DND-41 (cell line): ENCODE measurements around the gene FAM222B.

ENCODE experiments used
- ATAC-seq: fragments of 200-7000 bp; cut with Tn5 transposase; 3 replicates; pipeline ENCODE4 v1.9.1; 2021; ENCODE audit warnings: low read depth; ENCODE audit not compliant: insufficient read depth
- DNase-seq: peaks from one replicate; pipeline ENCODE4 v3.0.0-alpha.2; 2020
- H2AFZ ChIP-seq: 2 replicates; pipeline ENCODE4 v1.6.0; 2012; ENCODE audit warnings: low read depth, low read length
- H3K27ac ChIP-seq: 2 replicates; pipeline ENCODE4 v1.5.1; 2012; ENCODE audit warnings: low read length, inconsistent platforms
- H3K27me3 ChIP-seq: fragments of 200-600 bp; sonication (generic); 2 replicates; pipeline ENCODE4 v1.6.0; 2012; ENCODE audit warnings: low read length, mild to moderate bottlenecking, inconsistent platforms; ENCODE audit not compliant: insufficient read depth, poor library complexity
- H3K36me3 ChIP-seq: 2 replicates; pipeline ENCODE4 v1.5.1; 2012; ENCODE audit warnings: low read length, inconsistent platforms; ENCODE audit not compliant: insufficient read depth
- H3K4me1 ChIP-seq: 2 replicates; pipeline ENCODE4 v1.5.1; 2012; ENCODE audit warnings: mild to moderate bottlenecking, low read length; ENCODE audit not compliant: insufficient read depth
- H3K4me2 ChIP-seq: 2 replicates; pipeline ENCODE4 v1.6.0; 2012; ENCODE audit warnings: mild to moderate bottlenecking, moderate library complexity, low read length, inconsistent platforms; ENCODE audit not compliant: insufficient read depth
- H3K4me3 ChIP-seq, 2 experiments: fragments of 200-600 bp in 1 of 2; shearing (Covaris generic) in 1 of 2; 2 replicates each; pipeline ENCODE4 v1.5.1; 2012 to 2016; ENCODE audit warnings: inconsistent platforms in 2 of 2, low read length in 2 of 2, mild to moderate bottlenecking in 2 of 2, low read depth in 1 of 2, moderate library complexity in 1 of 2
- H3K79me2 ChIP-seq: 2 replicates; pipeline ENCODE4 v1.6.0; 2012; ENCODE audit warnings: low read length, inconsistent platforms; ENCODE audit not compliant: insufficient read depth
- H3K9ac ChIP-seq: 2 replicates; pipeline ENCODE4 v1.6.0; 2012; ENCODE audit warnings: low read depth, mild to moderate bottlenecking, inconsistent platforms, low read length, moderate library complexity
- H3K9me3 ChIP-seq: 2 replicates; pipeline ENCODE4 v1.5.1; 2012; ENCODE audit warnings: low read length, moderate library complexity, mild to moderate bottlenecking, inconsistent platforms; ENCODE audit not compliant: insufficient read depth, severe bottlenecking
- H4K20me1 ChIP-seq: 2 replicates; pipeline ENCODE4 v1.6.0; 2012; ENCODE audit warnings: low read length; ENCODE audit not compliant: insufficient read depth
- EZH2 ChIP-seq: IDR thresholded peaks from 3 replicates; pipeline ENCODE4 v1.6.1; 2012; ENCODE audit warnings: borderline replicate concordance, low read depth, mild to moderate bottlenecking, moderate library complexity, low read length, inconsistent platforms; ENCODE audit not compliant: severe bottlenecking
- TF ChIP-seq, protein P1 (sequence below): IDR thresholded peaks from 2 replicates; pipeline ENCODE4 v1.5.1; 2012; ENCODE audit warnings: borderline replicate concordance, low read length, moderate library complexity, mild to moderate bottlenecking; ENCODE audit not compliant: poor library complexity, severe bottlenecking; ENCODE audit errors: extremely low read depth

Gene FAM222B

DNA sequence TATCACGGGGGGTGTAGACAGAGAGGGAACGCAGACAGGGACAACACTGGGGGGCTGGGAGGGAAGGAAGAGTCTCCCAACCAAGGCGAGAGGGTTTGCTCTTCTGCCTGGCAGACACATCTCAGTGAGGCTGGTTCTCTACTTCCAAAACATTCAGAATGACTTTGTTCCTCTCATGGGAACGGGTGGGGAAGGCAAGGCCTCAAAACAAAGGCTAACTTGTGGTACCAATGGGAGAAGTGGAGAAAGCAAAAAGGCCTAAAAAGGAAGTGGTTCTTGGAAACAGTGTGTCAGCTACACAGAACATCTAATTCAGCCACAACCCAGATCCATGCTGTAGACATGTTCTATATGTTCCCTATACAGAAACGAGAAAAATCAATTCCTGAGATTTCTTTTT, 47.4 kb upstream of the FAM222B start:
- Histone ChIP-seq H4K20me1 (no peaks in the 10 kb centered on the region), H3K4me3 (no peak overlapping the region), H3K9ac (no peak overlapping the region), H3K9me3 (no peaks in the 10 kb centered on the region), H3K36me3 (no peaks in the 10 kb centered on the region), H3K79me2 (no peaks in the 10 kb centered on the region), H3K4me2 (no peak overlapping the region), H3K27me3 (no peaks in the 10 kb centered on the region), H3K4me1 (peaks cover 9% of the 10 kb centered on the region), H3K27ac (no peak overlapping the region), H2AFZ (no peak overlapping the region)
- 0 out of 3 replicates have a peak, but pooled peaks have one; percentile 33 for ATAC-seq
- TF ChIP-seq EZH2: no peak
- TF ChIP-seq, protein P1, sequence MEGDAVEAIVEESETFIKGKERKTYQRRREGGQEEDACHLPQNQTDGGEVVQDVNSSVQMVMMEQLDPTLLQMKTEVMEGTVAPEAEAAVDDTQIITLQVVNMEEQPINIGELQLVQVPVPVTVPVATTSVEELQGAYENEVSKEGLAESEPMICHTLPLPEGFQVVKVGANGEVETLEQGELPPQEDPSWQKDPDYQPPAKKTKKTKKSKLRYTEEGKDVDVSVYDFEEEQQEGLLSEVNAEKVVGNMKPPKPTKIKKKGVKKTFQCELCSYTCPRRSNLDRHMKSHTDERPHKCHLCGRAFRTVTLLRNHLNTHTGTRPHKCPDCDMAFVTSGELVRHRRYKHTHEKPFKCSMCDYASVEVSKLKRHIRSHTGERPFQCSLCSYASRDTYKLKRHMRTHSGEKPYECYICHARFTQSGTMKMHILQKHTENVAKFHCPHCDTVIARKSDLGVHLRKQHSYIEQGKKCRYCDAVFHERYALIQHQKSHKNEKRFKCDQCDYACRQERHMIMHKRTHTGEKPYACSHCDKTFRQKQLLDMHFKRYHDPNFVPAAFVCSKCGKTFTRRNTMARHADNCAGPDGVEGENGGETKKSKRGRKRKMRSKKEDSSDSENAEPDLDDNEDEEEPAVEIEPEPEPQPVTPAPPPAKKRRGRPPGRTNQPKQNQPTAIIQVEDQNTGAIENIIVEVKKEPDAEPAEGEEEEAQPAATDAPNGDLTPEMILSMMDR: no peak
- DNase-seq: no peak

DNA sequence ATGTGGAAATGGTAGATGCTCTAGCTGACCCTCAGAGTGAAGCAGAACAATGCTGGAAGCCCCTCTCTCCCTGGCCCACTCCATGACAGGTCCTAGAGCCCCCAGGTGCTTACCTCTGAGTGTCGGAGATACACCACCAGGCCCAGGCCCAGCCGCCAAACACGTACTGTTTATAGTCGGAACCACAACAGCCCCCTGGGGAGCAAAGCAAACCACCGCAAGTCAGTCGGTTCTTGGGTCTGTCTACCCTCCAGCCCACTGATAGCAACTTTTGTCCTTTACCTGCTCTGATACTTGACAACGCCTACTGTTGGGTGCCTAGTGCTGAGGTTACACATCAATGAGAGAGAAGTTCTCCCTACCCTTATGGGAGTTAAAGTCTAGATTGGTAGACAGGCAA, 46.2 kb upstream of the FAM222B start:
- no peak overlapping the region for H3K27ac ChIP-seq
- H3K27me3 ChIP-seq: no peaks in the 10 kb centered on the region
- TF ChIP-seq, protein P1: no peak
- no peak for TF ChIP-seq EZH2
- DNase-seq: no peak
- no peak overlapping the region for H3K4me2 ChIP-seq
- no peaks in the 10 kb centered on the region for H3K9me3 ChIP-seq
- H3K79me2 ChIP-seq: no peaks in the 10 kb centered on the region
- H4K20me1 ChIP-seq: no peaks in the 10 kb centered on the region
- H3K4me1 ChIP-seq: peaks cover 9% of the 10 kb centered on the region
- H3K4me3 ChIP-seq: no peak overlapping the region
- H3K36me3 ChIP-seq: no peaks in the 10 kb centered on the region
- H3K9ac ChIP-seq: no peak overlapping the region
- ATAC-seq: no peak
- no peak overlapping the region for H2AFZ ChIP-seq

DNA sequence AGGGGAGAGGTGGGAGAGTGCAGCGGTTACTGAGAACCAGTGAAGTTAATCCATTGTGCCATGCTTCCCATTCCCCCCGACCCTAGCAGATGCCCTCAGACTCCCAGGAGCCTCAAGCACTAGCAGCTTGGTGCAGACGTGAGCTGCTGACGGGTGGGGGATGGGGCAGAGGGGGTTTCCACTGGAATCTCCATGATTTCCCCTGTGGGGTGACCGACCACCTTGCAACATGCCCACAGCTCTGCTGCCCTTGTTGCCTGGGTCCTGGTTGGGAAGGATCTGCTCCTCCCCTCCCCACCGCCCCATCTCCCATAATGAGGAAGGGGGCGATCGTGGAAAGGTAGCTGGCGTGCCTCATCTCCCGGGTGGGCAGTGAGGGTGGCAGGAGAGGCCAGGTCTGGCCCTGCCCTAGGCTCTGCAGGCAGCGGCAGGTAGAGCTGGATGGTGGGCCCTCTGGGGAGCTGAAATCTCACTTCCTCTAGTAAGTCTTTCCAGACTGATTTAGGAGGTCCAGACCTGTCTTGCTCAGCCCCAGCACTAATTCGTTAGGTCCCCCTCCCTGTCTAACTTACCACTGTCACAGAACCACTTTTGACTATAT, 45.4 kb upstream of the FAM222B start:
- DNase-seq: no peak
- H3K27me3 ChIP-seq: no peaks in the 10 kb centered on the region
- H3K4me2 ChIP-seq: no peak overlapping the region
- H3K27ac ChIP-seq: no peak overlapping the region
- H3K9me3 ChIP-seq: no peaks in the 10 kb centered on the region
- peaks cover 5% of the 10 kb centered on the region for H3K4me1 ChIP-seq
- TF ChIP-seq, protein P1: no peak
- no peak for TF ChIP-seq EZH2
- no peaks in the 10 kb centered on the region for H3K79me2 ChIP-seq
- no peak overlapping the region for H3K9ac ChIP-seq
- H4K20me1 ChIP-seq: no peaks in the 10 kb centered on the region
- no peaks in the 10 kb centered on the region for H3K36me3 ChIP-seq
- no peak for ATAC-seq
- H3K4me3 ChIP-seq: no peak overlapping the region
- H2AFZ ChIP-seq: no peak overlapping the region
